Bronchial epithelial cell (primary cell): ENCODE data around the gene ITPRID2. TPM values are rescaled to one million over a fixed set of nuclear protein-coding genes. Genes with fewer than 3 reads are reported as not detected.

ENCODE experiments used
- DNase-seq: peaks from one replicate; pipeline ENCODE4 v3.0.0-alpha.2; 2010; ENCODE audit warnings: low read depth
- FAIRE-seq: peaks from 2 replicates; lab custom pipeline; 2011; peaks lifted over from hg19 to GRCh38; lab: Jason Lieb, UNC
- H3K27me3 ChIP-seq: 2 replicates; pipeline ENCODE4 v1.5.1; 2011; ENCODE audit warnings: low read length; ENCODE audit not compliant: control insufficient read depth, insufficient read depth
- H3K36me3 ChIP-seq: 2 replicates; pipeline ENCODE4 v1.5.1; 2011; ENCODE audit warnings: low read length; ENCODE audit not compliant: control insufficient read depth, insufficient read depth
- H3K4me3 ChIP-seq: 2 replicates; pipeline ENCODE4 v1.5.1; 2011; ENCODE audit warnings: mild to moderate bottlenecking, low read depth, low read length, control low read depth
- CTCF ChIP-seq: IDR thresholded peaks from 2 replicates; pipeline ENCODE4 v1.5.1; 2011; ENCODE audit warnings: mild to moderate bottlenecking, moderate library complexity, low read length, control low read depth, inconsistent platforms; ENCODE audit not compliant: insufficient read depth, severe bottlenecking
- total RNA-seq: library from RNA; depleted of rRNA; stranded (reverse); fragments of >200 nt; gene quantifications from 2 replicates; pipeline ENCODE4 v1.2.1, GENCODE V29; 2014

Gene ITPRID2
- total RNA-seq, result 106 and 132 TPM in 2 replicates

GRCh38 chr2:181891258-181891965 is at the start of gene ITPRID2:
Gene ITPRID2, plus strand, starts transcription at chr2:181891730. Its CDS starts 337 bp downstream, at chr2:181892067.
- FAIRE-seq, result no peak
- Histone ChIP-seq H3K36me3 (no peaks in the 10 kb centered on the region), H3K27me3 (no peaks in the 10 kb centered on the region), H3K4me3 (peak within 1 kb of the TSS; percentile 97)
- TF ChIP-seq CTCF, result peak; percentile 7
- DNase-seq, result peak; percentile 71

GRCh38 chr2:181844551-181845290 is 46.8 kb upstream of the ITPRID2 start:
- DNase-seq (no peak), FAIRE-seq (no peak)
- Histone ChIP-seq H3K4me3 (no peak overlapping the region), H3K36me3 (no peaks in the 10 kb centered on the region), H3K27me3 (no peaks in the 10 kb centered on the region)
- no peak for TF ChIP-seq CTCF

GRCh38 chr2:181846399-181847197 is 44.9 kb upstream of the ITPRID2 start:
- DNase-seq (no peak), FAIRE-seq (no peak)
- TF ChIP-seq CTCF, result no peak
- Histone ChIP-seq H3K27me3 (no peaks in the 10 kb centered on the region), H3K4me3 (no peak overlapping the region), H3K36me3 (no peaks in the 10 kb centered on the region)

- Histone ChIP-seq H3K36me3 (no peaks in the 10 kb centered on the region), H3K27me3 (no peaks in the 10 kb centered on the region), H3K4me3 (no peak overlapping the region)
- no peak for TF ChIP-seq CTCF
- DNase-seq, result no peak
- no peak for FAIRE-seq
Observed at GRCh38 chr2:181847198-181847556, 44.4 kb upstream of the ITPRID2 start.

- H3K36me3 ChIP-seq, result no peaks in the 10 kb centered on the region
- no peak for FAIRE-seq
- DNase-seq, result no peak
- H3K4me3 ChIP-seq, result no peak overlapping the region
- H3K27me3 ChIP-seq, result no peaks in the 10 kb centered on the region
- TF ChIP-seq CTCF, result no peak
Observed at GRCh38 chr2:181847702-181848101, 43.8 kb upstream of the ITPRID2 start.
